D341Med (cell line): Measurements from ENCODE around the gene SMG6.
"Not testable (repeated sequence)": the region's sequence is repeated elsewhere in the genome, so short reads cannot be mapped to it uniquely, and the experiment has no call there.

Experiments used
- DNase-seq: peaks from one replicate; pipeline ENCODE4 v3.0.0; 2012; ENCODE audit warnings: low spot score

The SMG6 gene

GRCh38 chr17:2263183-2264066 is 40.2 kb downstream of the SMG6 start:
- no peak for DNase-seq

DNA sequence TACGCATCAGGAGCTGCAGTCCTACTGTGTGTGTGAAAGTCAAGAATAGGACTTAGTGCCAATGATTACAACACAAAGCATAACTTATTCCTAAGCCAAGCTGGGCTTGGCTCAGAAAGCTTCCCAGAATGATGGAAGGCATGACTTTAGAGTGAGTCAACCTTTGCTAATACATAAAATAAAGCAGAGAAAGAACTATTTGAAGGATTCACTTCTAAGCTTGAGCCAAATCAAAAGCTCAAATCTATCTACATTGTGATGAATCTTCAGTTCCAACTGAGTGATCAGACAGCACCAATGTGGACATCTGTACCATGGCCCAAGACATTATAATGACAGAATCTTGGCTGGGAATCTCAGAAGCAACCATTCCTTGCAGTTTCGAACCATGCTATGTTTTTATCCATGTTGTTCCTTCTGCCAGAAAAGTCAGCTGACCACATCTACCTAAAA is 41.4 kb downstream of the SMG6 start:
- DNase-seq: no peak

DNA sequence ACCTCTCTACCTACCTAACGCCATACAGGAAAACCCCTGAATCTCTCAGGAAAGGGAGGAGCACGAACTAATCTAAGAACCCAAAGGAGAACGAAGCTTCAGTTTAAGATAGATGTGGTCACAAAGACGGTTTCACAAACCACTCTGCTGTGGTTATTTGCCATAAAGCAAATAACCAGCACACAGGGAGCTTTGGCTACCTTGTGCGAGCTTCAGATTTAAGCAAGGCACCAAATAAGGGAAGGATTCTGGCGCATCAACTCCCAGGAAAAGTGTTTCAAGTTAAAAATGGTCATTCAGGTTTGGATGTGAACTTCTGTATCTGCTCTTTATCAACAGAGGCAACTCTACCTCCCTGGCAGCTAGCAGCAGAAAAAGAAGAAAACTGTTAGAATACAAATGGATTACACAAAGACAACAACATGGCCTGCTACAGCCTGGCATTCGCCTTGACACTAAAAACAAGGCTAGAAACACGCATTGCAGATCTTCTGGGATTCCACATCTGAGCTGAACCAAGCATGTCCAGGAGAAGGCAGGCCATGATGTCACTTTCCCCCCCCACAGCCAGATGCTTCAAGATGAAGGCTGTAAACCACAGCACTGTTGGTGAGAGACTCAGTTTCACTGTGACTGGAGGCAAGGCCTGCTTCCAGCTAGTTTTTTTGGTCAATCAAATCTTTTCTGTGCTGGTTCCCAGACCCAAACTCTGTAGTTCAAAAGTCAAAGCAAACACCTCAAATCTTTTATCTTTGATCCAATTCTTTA is 43.6 kb downstream of the SMG6 start:
- no peak for DNase-seq

- DNase-seq: not testable (repeated sequence)
Measured at GRCh38 chr17:2258830-2259229, 44.8 kb downstream of the SMG6 start.

DNA sequence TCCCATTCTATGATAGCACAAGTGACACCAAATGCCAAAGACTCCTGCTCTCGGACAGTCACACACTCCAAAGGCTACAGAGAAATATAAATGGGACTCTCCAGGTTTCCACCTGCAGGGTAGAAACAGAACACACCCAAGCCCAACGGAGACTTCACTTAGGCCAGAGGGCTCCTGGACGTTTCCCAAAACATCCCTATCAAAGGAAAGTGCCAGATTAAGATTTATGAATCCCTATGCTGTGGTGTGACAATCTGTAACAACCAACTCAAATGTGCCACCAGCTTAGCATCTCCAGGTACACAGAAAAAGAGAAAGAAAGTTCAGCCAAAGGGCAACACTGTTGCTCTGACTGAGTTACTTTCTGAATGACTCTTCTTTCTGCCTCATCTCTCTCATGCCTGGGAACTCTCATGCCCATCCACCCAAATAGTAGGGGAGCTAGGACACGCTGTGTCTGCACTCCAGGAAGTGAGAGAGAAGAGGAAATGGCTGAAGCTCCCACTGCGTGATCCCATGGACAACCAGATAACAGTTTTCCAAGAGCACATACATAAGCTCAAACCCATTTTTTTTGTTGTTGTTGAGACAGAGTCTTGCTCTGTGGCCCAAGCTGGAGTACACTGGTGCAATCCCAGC is 49.7 kb downstream of the SMG6 start:
- no peak for DNase-seq

- DNase-seq: no peak
Measured at GRCh38 chr17:2253362-2253761, 50.2 kb downstream of the SMG6 start.

DNA sequence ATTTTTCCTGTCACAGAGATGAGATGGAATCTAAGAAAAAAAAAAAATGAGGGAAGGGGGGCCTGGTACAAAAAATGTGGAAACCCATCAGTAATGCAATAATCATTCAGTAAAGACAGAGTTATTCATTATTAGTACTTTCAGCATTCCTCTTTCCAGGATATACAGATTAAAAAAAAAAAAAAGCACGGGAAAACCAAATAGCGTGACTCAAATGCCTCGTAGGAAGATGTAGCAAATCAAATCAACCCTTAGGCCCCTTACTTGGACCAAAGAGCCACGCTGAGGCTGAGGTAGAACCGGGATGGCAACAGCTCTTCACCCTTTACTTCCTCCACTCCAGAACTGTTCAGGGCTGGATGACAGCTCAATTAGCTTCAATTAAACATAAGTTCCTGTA is 52.5 kb downstream of the SMG6 start:
- no peak for DNase-seq

GRCh38 chr17:2250140-2251095 is 53.2 kb downstream of the SMG6 start:
- DNase-seq: no peak

GRCh38 chr17:2247005-2247404 is 56.6 kb downstream of the SMG6 start:
- DNase-seq: no peak

- peak; percentile 84 for DNase-seq
Measured at GRCh38 chr17:2244545-2245525, 58.8 kb downstream of the SMG6 start.

- DNase-seq: no peak
Measured at GRCh38 chr17:2243953-2244352, 59.6 kb downstream of the SMG6 start.

DNA sequence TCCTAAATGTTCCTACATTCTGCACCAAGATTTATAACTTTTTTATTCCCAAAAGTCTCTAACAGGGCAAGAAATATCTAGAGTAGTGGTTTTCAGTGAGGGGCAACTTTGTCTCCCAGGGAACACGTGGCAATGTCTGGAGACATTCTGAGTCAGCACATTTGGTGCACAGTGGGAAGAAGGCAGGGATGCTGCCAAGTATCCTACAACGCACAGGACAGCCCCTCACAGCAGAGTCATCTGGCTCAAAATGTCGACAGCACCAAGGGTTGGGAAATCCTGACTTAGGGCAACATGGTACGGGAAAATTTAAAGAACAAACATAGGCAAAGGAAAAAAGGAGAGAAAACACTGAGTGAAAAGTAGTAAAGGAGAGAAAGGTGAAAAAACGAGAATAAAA is 61.8 kb downstream of the SMG6 start:
- no peak for DNase-seq

DNA sequence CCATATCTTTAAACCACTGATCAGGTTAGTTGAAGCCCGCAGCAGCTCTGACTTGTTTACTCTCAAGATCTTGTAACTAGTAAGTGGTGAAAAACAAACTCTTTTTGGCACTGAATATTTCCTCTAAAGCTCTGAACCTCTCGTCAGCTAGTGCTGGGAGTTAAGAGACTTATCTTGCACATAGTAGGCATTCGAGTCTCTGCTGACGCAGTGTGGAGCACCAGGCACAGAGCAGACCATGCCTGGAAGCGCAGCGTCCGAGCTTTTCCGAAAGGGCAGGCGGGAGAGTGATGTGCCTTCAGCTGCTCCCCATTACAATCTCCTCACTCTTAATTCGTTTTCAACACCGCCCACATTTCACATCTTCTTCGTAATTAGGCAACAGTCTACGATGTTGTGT is 63.0 kb downstream of the SMG6 start:
- no peak for DNase-seq

DNA sequence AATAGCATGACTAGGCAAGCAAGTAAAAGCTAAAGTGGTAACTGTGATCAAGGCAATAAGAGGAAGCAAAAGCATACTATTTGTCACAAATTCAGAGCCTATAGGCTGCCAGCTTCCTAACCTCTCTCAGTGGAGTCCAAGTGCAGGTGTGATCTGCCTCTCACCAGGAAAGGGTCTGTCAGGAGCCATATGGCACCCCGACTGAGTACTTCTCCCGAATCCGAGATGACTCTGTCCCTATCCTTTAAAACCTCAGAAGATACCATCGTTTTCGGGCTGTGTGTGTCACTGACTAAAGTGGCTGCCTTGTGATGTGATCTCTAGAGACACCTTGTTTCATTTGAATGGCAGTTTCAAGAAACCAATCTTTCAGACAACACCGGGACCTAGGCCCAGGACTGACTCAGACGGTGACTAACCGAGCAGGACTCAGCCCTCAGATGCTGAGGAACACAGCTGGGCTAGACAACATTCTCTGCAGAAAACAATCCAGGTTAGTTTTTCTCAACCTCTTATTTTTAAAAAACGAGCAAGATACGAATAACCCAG is 63.6 kb downstream of the SMG6 start:
- DNase-seq: no peak

- no peak for DNase-seq
Measured at GRCh38 chr17:2239170-2239551, 64.4 kb downstream of the SMG6 start.

GRCh38 chr17:2238432-2239169 is 65.0 kb downstream of the SMG6 start:
- DNase-seq: no peak

DNA sequence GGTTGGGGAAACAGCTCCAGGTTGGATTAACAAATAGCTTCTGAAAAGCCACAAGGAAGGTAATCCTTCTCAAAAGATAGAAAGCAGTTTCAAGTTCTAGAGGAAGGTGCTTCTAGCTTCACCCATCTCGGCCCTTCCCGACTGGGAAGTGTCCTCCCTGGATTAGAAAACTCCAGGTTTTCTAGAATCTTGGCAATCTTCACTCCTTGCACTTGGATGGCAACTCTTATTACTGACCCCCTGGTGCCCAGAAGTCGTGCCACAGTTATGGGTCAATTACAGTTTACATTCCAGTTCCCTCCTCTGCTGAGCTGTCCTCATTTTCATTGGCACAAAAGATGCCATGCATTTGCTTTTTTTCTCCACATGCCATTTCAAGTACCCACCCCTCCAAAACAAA is 65.6 kb downstream of the SMG6 start:
- DNase-seq: no peak

DNA sequence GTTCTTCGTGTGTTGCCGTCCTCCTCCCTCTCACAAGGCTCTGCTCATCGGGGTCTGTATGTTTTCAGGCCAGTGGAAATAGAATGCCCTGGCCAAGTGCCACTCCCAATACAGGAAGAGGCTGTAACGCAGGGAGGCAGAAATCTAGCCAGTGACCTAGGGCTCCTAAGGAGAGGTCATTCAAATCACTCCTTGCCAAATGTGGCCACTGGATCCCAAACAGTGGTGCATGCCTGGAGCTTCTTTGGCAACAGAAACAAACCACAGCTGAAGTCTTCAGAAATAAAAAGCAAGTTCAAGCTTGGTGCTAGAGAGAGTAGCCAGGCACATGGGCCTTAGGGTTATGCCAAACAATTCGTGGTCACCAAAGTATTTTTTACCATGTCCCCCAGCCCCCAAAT is 66.1 kb downstream of the SMG6 start:
- no peak for DNase-seq

- no peak for DNase-seq
Measured at GRCh38 chr17:2235792-2236366, 67.7 kb downstream of the SMG6 start.
